Mesenchymal stem cell (in vitro differentiated cells and primary cell): ENCODE data around the gene APH1A.

ENCODE experiments used
- DNase-seq: peaks from one replicate; pipeline ENCODE4 v3.0.0-alpha.2; 2013
- H2AFZ ChIP-seq: one replicate; pipeline ENCODE4 v1.6.1; 2013; ENCODE audit warnings: low read depth, mild to moderate bottlenecking, control low read depth, inconsistent platforms, low read length, moderate library complexity
- H2AK5ac ChIP-seq: 2 replicates; pipeline ENCODE4 v1.6.1; 2013; ENCODE audit warnings: low read length, moderate library complexity, mild to moderate bottlenecking, inconsistent platforms; ENCODE audit not compliant: severe bottlenecking
- H2BK120ac ChIP-seq: one replicate; pipeline ENCODE4 v1.6.1; 2013; ENCODE audit warnings: low read depth, mild to moderate bottlenecking, inconsistent platforms, low read length, moderate library complexity
- H2BK12ac ChIP-seq, 2 experiments: one replicate each; pipeline ENCODE4 v1.6.1; 2013; ENCODE audit warnings: inconsistent platforms in 2 of 2, low read length in 2 of 2, mild to moderate bottlenecking in 2 of 2, moderate library complexity in 2 of 2, control low read depth in 1 of 2
- H2BK15ac ChIP-seq: one replicate; pipeline ENCODE4 v1.6.1; 2013; ENCODE audit warnings: mild to moderate bottlenecking, low read depth, inconsistent platforms; ENCODE audit not compliant: poor library complexity, severe bottlenecking
- H2BK5ac ChIP-seq: 2 replicates; pipeline ENCODE4 v1.6.1; 2013; ENCODE audit warnings: low read depth, mild to moderate bottlenecking, low read length, control low read depth, inconsistent platforms; ENCODE audit not compliant: poor library complexity, severe bottlenecking
- H3K14ac ChIP-seq, 2 experiments: one replicate each; pipeline ENCODE4 v1.6.1; 2013; ENCODE audit warnings: inconsistent platforms in 2 of 2, low read length in 2 of 2, control low read depth in 1 of 2, mild to moderate bottlenecking in 1 of 2, moderate library complexity in 1 of 2
- H3K18ac ChIP-seq, 2 experiments: one replicate each; pipeline ENCODE4 v1.6.1; 2013; ENCODE audit warnings: inconsistent platforms in 2 of 2, low read length in 2 of 2, control low read depth in 1 of 2, low read depth in 1 of 2, mild to moderate bottlenecking in 1 of 2
- H3K23ac ChIP-seq, 2 experiments: one replicate each; pipeline ENCODE4 v1.6.1; 2013; ENCODE audit warnings: inconsistent platforms in 2 of 2, low read length in 2 of 2, mild to moderate bottlenecking in 2 of 2, moderate library complexity in 2 of 2, control low read depth in 1 of 2
- H3K27ac ChIP-seq: 2 replicates; pipeline ENCODE4 v1.5.1; 2013; ENCODE audit warnings: mild to moderate bottlenecking, moderate library complexity, low read length, control low read depth, inconsistent platforms; ENCODE audit not compliant: poor library complexity, severe bottlenecking
- H3K27me3 ChIP-seq, 2 experiments: 2 replicates each; pipeline versions ENCODE4 v1.6.1 to v1.7.0; 2013; ENCODE audit warnings: low read length in 2 of 2, mild to moderate bottlenecking in 2 of 2, moderate library complexity in 2 of 2, control low read depth in 1 of 2, inconsistent platforms in 1 of 2; ENCODE audit not compliant: control insufficient read depth in 1 of 2, insufficient read depth in 1 of 2
- H3K36me3 ChIP-seq, 2 experiments: 2 replicates each; pipeline versions ENCODE4 v1.6.1 to v1.7.0; 2013; ENCODE audit warnings: low read length in 2 of 2, control low read depth in 1 of 2, inconsistent platforms in 1 of 2, low read depth in 1 of 2, mild to moderate bottlenecking in 1 of 2; ENCODE audit not compliant: insufficient read depth in 2 of 2, control insufficient read depth in 1 of 2
- H3K4ac ChIP-seq, 2 experiments: one replicate each; pipeline ENCODE4 v1.6.1; 2013; ENCODE audit warnings: inconsistent platforms in 2 of 2, low read length in 2 of 2, mild to moderate bottlenecking in 2 of 2, moderate library complexity in 2 of 2, control low read depth in 1 of 2, low read depth in 1 of 2
- H3K4me1 ChIP-seq: 2 replicates; pipeline ENCODE4 v1.6.1; 2013; ENCODE audit warnings: low read depth, low read length, control low read depth; ENCODE audit not compliant: control insufficient read depth, insufficient read depth
- H3K4me2 ChIP-seq: 2 replicates; pipeline ENCODE4 v1.6.1; 2013; ENCODE audit warnings: low read length, mild to moderate bottlenecking, inconsistent platforms; ENCODE audit not compliant: poor library complexity, severe bottlenecking
- H3K4me3 ChIP-seq, 2 experiments: 2 replicates each; pipeline versions ENCODE4 v1.5.1 to v1.7.0; 2013; ENCODE audit warnings: low read length in 2 of 2, mild to moderate bottlenecking in 2 of 2, control low read depth in 1 of 2, low read depth in 1 of 2; ENCODE audit not compliant: insufficient read depth in 1 of 2
- H3K79me1 ChIP-seq: replicated peaks from 2 replicates; pipeline ENCODE4 v1.6.1; 2013; ENCODE audit warnings: mild to moderate bottlenecking, control low read depth, low read length, inconsistent platforms; ENCODE audit not compliant: poor library complexity, severe bottlenecking
- H3K9ac ChIP-seq: 2 replicates; pipeline ENCODE4 v1.7.0; 2013; ENCODE audit warnings: mild to moderate bottlenecking, low read length, moderate library complexity
- H3K9me3 ChIP-seq: 2 replicates; pipeline ENCODE4 v1.7.0; 2013; ENCODE audit warnings: mild to moderate bottlenecking, low read length; ENCODE audit not compliant: control insufficient read depth
- H4K8ac ChIP-seq: one replicate; pipeline ENCODE4 v1.6.1; 2013; ENCODE audit warnings: inconsistent platforms, mild to moderate bottlenecking, low read length, moderate library complexity
- H4K91ac ChIP-seq: one replicate; pipeline ENCODE4 v1.6.1; 2013; ENCODE audit warnings: mild to moderate bottlenecking, low read length, inconsistent platforms
- WGBS: methylation state at CpG from one replicate; pipeline ENCODE4 v1.1.7; 2013; ENCODE audit warnings: mixed read lengths; 5-methylcytosine and 5-hydroxymethylcytosine counted together

APH1A gene

DNA sequence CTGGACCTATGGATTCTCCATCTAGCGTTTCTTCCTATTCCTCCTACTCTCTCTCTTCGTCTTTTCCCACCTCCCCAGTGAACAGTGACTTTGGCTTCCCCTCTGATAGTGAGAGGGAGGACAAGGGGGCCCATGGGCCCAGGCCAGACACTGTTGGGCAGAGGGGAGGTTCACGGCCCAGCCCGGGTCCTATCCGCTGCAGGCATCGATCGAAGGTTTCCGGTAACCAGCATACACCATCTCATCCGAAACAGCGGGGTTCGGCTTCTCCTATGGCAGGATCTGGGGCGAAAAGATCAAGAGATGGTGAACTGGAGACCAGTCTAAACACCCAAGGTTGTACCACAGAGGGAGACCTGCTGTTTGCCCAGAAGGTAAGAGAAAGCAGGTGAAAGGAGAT, 14.4 kb upstream of the APH1A start:
- H2BK5ac ChIP-seq = no peak overlapping the region
- H3K4me1 ChIP-seq = peaks cover 11% of the 10 kb centered on the region
- no peak overlapping the region for H3K14ac ChIP-seq
- H3K9ac ChIP-seq = peak overlapping the region; percentile 98
- no peak overlapping the region for H3K4me2 ChIP-seq
- H4K91ac ChIP-seq = no peak overlapping the region
- peaks cover 5 to 51% of the 10 kb centered on the region in 2 experiments for H3K36me3 ChIP-seq
- no peak overlapping the region for H2BK12ac ChIP-seq
- no peak overlapping the region for H3K4ac ChIP-seq
- no peak overlapping the region for H4K8ac ChIP-seq
- H3K18ac ChIP-seq = no peak overlapping the region
- no peak for DNase-seq
- peaks cover 0 to 21% of the 10 kb centered on the region in 2 experiments for H3K27me3 ChIP-seq
- no peak overlapping the region for H3K23ac ChIP-seq
- H3K27ac ChIP-seq = no peak overlapping the region
- H2BK120ac ChIP-seq = no peak overlapping the region
- H3K4me3 ChIP-seq = peak overlapping the region in 1 of 2 experiments; percentile 98
- no peak overlapping the region for H2AFZ ChIP-seq
- no peak overlapping the region for H2BK15ac ChIP-seq
- no peaks in the 10 kb centered on the region for H3K79me1 ChIP-seq
- 98% methylated on average over 10 of the region's 12 CpGs for WGBS
- H2AK5ac ChIP-seq = no peak overlapping the region
- no peaks in the 10 kb centered on the region for H3K9me3 ChIP-seq

DNA sequence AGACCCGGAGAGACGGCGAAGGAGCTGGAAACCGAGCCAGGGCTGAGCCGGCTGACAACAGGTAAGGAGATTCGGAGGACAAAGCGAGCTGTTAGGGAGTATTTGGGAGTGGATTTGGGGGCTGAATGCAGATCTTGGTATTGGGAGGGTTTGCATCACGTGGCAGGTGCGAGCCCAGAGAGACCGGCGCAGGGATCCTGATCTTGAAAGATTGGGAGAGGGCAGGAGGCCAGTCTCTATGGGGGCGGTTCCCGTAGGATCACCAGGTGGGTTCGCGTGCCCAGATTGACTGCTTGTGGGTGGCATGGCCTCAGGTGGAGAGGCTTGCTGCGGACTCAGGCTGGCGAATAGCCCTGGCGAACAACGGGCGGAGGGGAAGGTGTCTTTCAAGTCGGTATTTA, 13.7 kb upstream of the APH1A start:
- H2AK5ac ChIP-seq = no peak overlapping the region
- no peak overlapping the region for H3K27ac ChIP-seq
- H3K23ac ChIP-seq = peak overlapping the region in 1 of 2 experiments; percentile 14
- peaks cover 5 to 48% of the 10 kb centered on the region in 2 experiments for H3K36me3 ChIP-seq
- peak overlapping the region; percentile 77 for H4K8ac ChIP-seq
- H3K18ac ChIP-seq = peak overlapping the region; percentile 86 to 87
- H3K14ac ChIP-seq = peak overlapping the region in 1 of 2 experiments; percentile 18
- peak overlapping the region; percentile 76 for H2AFZ ChIP-seq
- H3K4me3 ChIP-seq = peak overlapping the region; percentile 50 to 98
- no peaks in the 10 kb centered on the region for H3K9me3 ChIP-seq
- peak overlapping the region in 1 of 2 experiments; percentile 67 for H3K4ac ChIP-seq
- no peak overlapping the region for H2BK5ac ChIP-seq
- peaks cover 11% of the 10 kb centered on the region for H3K4me1 ChIP-seq
- WGBS = 10% methylated on average over 21 of the region's 21 CpGs
- peak overlapping the region; percentile 98 for H3K9ac ChIP-seq
- H4K91ac ChIP-seq = peak overlapping the region; percentile 68
- no peaks in the 10 kb centered on the region for H3K79me1 ChIP-seq
- H2BK15ac ChIP-seq = peak overlapping the region; percentile 89
- H3K4me2 ChIP-seq = peak overlapping the region; percentile 91
- no peak overlapping the region for H2BK120ac ChIP-seq
- H3K27me3 ChIP-seq = peaks cover 0 to 18% of the 10 kb centered on the region in 2 experiments
- peak overlapping the region in 1 of 2 experiments; percentile 29 for H2BK12ac ChIP-seq
- no peak for DNase-seq

DNA sequence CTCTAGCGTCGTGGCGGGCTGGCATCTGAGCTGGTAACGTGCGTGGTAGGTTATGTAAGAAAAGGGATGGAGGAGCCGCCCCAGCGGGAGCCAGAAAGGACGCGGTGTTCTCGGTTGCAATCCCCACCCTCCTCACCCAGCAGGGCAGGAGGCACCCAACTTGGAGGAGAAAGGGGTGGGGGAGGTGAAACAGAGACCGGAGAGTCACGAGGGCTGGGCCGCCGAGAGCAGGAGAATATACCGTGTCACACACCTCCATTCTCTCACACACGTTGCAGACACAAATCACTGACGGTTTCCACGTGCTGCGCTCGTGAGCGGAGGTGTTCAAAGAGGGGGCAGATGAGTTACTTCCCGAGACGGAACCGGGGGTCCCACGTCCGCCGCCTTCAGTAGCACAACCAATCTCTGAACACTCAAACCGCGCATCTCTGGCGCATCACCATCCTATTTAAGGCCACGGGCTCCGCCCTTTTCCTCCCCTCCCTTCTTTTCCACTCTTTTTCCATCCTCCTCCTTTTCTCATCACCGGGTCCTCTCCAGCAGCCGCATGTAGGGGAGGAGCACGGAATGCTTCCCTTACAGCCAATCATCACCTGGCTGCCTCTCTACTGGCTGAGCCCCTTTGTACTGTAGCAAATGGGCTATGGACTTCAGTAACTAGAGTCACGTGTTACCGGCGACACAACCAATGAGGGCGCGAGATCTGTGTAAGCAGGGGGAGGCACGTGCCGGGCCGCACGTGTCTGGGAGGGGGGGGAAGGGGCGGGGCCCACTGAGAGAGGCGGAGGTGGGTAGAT, 13.1 kb upstream of the APH1A start, which contains the start of gene CIART:
CIART (plus strand) TSS at position 797 of the 800 bp plus-strand sequence. CDS start 714 bp downstream, outside the sequence.
- 4% methylated on average over 34 of the region's 46 CpGs for WGBS
- no peaks in the 10 kb centered on the region for H3K9me3 ChIP-seq
- peak within 1 kb of the TSS; percentile 98 for H3K9ac ChIP-seq
- H3K4me2 ChIP-seq = peak within 1 kb of the TSS; percentile 91
- H2BK120ac ChIP-seq = no peak within 1 kb of the TSS
- peaks cover 11% of the 10 kb centered on the region for H3K4me1 ChIP-seq
- peak within 1 kb of the TSS in 1 of 2 experiments; percentile 34 for H3K23ac ChIP-seq
- no peaks in the 10 kb centered on the region for H3K79me1 ChIP-seq
- H4K91ac ChIP-seq = peak within 1 kb of the TSS; percentile 68
- DNase-seq = peak; percentile 96
- no peak within 1 kb of the TSS for H2BK5ac ChIP-seq
- H4K8ac ChIP-seq = peak within 1 kb of the TSS; percentile 84
- peak within 1 kb of the TSS; percentile 67 to 82 for H3K4ac ChIP-seq
- no peak within 1 kb of the TSS for H3K27ac ChIP-seq
- H2AFZ ChIP-seq = peak within 1 kb of the TSS; percentile 76
- H3K27me3 ChIP-seq = peaks cover 0 to 18% of the 10 kb centered on the region in 2 experiments
- H2BK15ac ChIP-seq = peak within 1 kb of the TSS; percentile 89
- no peak within 1 kb of the TSS for H2AK5ac ChIP-seq
- peak within 1 kb of the TSS; percentile 42 to 94 for H2BK12ac ChIP-seq
- H3K14ac ChIP-seq = peak within 1 kb of the TSS in 1 of 2 experiments; percentile 18
- peak within 1 kb of the TSS; percentile 86 to 87 for H3K18ac ChIP-seq
- H3K36me3 ChIP-seq = peaks cover 5 to 46% of the 10 kb centered on the region in 2 experiments
- H3K4me3 ChIP-seq = peak within 1 kb of the TSS; percentile 50 to 98

DNA sequence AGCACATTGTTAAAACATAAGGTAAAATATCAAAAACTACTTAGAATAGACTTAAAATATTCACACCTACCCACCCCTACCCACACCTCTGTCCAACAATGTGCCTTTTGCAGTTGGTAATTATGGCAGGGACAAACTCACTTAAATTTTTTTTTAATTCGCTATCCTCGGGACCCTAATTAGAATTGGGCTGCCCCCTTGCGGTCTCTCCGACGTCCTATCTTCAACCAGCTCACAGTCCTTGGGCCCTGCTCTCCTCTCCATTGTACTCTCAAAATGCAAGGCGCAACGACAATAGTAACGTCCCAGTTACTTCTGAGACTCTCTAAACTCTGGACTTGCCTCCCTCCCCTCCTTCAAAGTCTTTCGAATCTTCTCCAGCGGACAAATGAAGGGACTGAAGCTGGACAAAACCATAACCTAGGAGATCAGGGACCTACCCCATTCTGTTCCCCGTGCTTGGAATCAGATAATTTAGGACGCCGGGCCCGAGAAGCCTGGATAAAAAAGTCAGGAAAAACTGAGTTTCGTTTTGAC, 12.5 kb upstream of the APH1A start:
- peaks cover 11% of the 10 kb centered on the region for H3K4me1 ChIP-seq
- H3K79me1 ChIP-seq = no peaks in the 10 kb centered on the region
- H2BK120ac ChIP-seq = no peak overlapping the region
- H3K36me3 ChIP-seq = peaks cover 0 to 46% of the 10 kb centered on the region in 2 experiments
- no peaks in the 10 kb centered on the region for H3K9me3 ChIP-seq
- peak overlapping the region in 1 of 2 experiments; percentile 98 for H3K4me3 ChIP-seq
- no peak overlapping the region for H3K23ac ChIP-seq
- no peak overlapping the region for H2BK15ac ChIP-seq
- no peak overlapping the region for H3K27ac ChIP-seq
- H4K91ac ChIP-seq = no peak overlapping the region
- H3K27me3 ChIP-seq = peaks cover 0 to 14% of the 10 kb centered on the region in 2 experiments
- H3K4me2 ChIP-seq = peak overlapping the region; percentile 63
- WGBS = 3% methylated on average over 15 of the region's 15 CpGs
- peak overlapping the region; percentile 72 for H2AFZ ChIP-seq
- no peak overlapping the region for H3K4ac ChIP-seq
- H2AK5ac ChIP-seq = no peak overlapping the region
- H3K9ac ChIP-seq = peak overlapping the region; percentile 98
- H3K14ac ChIP-seq = no peak overlapping the region
- H3K18ac ChIP-seq = no peak overlapping the region
- no peak overlapping the region for H2BK5ac ChIP-seq
- peak; percentile 79 for DNase-seq
- H4K8ac ChIP-seq = no peak overlapping the region
- H2BK12ac ChIP-seq = no peak overlapping the region
